IMR-90 (cell line): ENCODE measurements around the gene SEC23A. TPM values are rescaled to one million over a fixed set of nuclear protein-coding genes. Genes with fewer than 3 reads are reported as not detected.

ENCODE experiments used
- ATAC-seq: fragments of 200-7000 bp; cut with Tn5 transposase; 2 replicates; pipeline ENCODE4 v1.9.1; 2020; ENCODE audit warnings: low read depth, mild to moderate bottlenecking, moderate library complexity
- BruUV-seq: library from RNA; stranded (reverse); fragments of 400-500 nt; replicated peaks from 2 replicates; lab custom pipeline; 2021; lab: Mats Ljungman, UMichigan
- CTCF ChIA-PET: fragments of 300-600 bp; formaldehyde crosslinking; extraction: SDS; loops from one replicate; lab custom pipeline; 2021; ENCODE audit warnings: antibody characterized with exemption; lab: Yijun Ruan, JAX
- POLR2A ChIA-PET: fragments of 300-600 bp; sonication (Branson Sonifier 250); formaldehyde crosslinking; loops from one replicate; lab custom pipeline; 2022; ENCODE audit warnings: antibody characterized with exemption; ENCODE audit not compliant: unreplicated experiment; lab: Charles Lee
- DNase-seq: peaks from one replicate; pipeline ENCODE4 v3.0.0; 2013
- H2AFZ ChIP-seq: replicated peaks from 2 replicates; pipeline ENCODE3; 2013; ENCODE audit warnings: low read length, mild to moderate bottlenecking; ENCODE audit not compliant: poor library complexity
- H2AK5ac ChIP-seq: 2 replicates; pipeline ENCODE4 v1.6.1; 2013; ENCODE audit warnings: low read depth, low read length, inconsistent platforms
- H2AK9ac ChIP-seq: replicated peaks from 2 replicates; pipeline ENCODE3; 2013; ENCODE audit warnings: mild to moderate bottlenecking, low read depth, low read length, moderate library complexity; ENCODE audit not compliant: poor library complexity
- H2BK120ac ChIP-seq: 2 replicates; pipeline ENCODE4 v1.6.1; 2013; ENCODE audit warnings: low read depth, low read length, inconsistent platforms
- H2BK15ac ChIP-seq: 3 replicates; pipeline ENCODE4 v1.6.1; 2013; ENCODE audit warnings: low read depth, low read length, inconsistent platforms
- H2BK20ac ChIP-seq: 2 replicates; pipeline ENCODE4 v1.6.1; 2013; ENCODE audit warnings: low read depth, mild to moderate bottlenecking, inconsistent platforms, low read length, moderate library complexity
- H2BK5ac ChIP-seq: 2 replicates; pipeline ENCODE4 v1.6.1; 2013; ENCODE audit warnings: mild to moderate bottlenecking, low read depth, low read length, inconsistent platforms; ENCODE audit not compliant: poor library complexity, severe bottlenecking
- H3K14ac ChIP-seq: replicated peaks from 2 replicates; pipeline ENCODE4 v1.6.1; 2013; ENCODE audit warnings: low read depth, low read length, inconsistent platforms
- H3K18ac ChIP-seq: 2 replicates; pipeline ENCODE4 v1.6.1; 2013; ENCODE audit warnings: low read depth, low read length, control low read depth
- H3K23ac ChIP-seq: 2 replicates; pipeline ENCODE4 v1.6.1; 2013; ENCODE audit warnings: low read depth, low read length, inconsistent platforms
- H3K27ac ChIP-seq: 2 replicates; pipeline ENCODE4 v1.5.1; 2013; ENCODE audit warnings: mild to moderate bottlenecking, control low read depth, low read length; ENCODE audit not compliant: insufficient read depth
- H3K27me3 ChIP-seq: 2 replicates; pipeline ENCODE4 v1.6.1; 2013; ENCODE audit warnings: low read length; ENCODE audit not compliant: control insufficient read depth, insufficient read depth
- H3K36me3 ChIP-seq: 2 replicates; pipeline ENCODE4 v1.6.1; 2013; ENCODE audit warnings: low read length, mixed read lengths; ENCODE audit not compliant: control insufficient read depth, insufficient read depth
- H3K4ac ChIP-seq: 2 replicates; pipeline ENCODE4 v1.6.1; 2013; ENCODE audit warnings: low read depth, low read length, inconsistent platforms
- H3K4me1 ChIP-seq: 2 replicates; pipeline ENCODE4 v1.6.1; 2013; ENCODE audit warnings: low read length, mixed read lengths; ENCODE audit not compliant: control insufficient read depth, insufficient read depth
- H3K4me2 ChIP-seq: 2 replicates; pipeline ENCODE4 v1.6.1; 2013; ENCODE audit warnings: low read depth, mild to moderate bottlenecking, control low read depth, low read length, moderate library complexity
- H3K4me3 ChIP-seq: 2 replicates; pipeline ENCODE4 v1.5.1; 2013; ENCODE audit warnings: low read depth, mild to moderate bottlenecking, control low read depth, low read length, moderate library complexity; ENCODE audit not compliant: insufficient read depth
- H3K56ac ChIP-seq: 2 replicates; pipeline ENCODE4 v1.6.1; 2013; ENCODE audit warnings: low read length, inconsistent platforms; ENCODE audit not compliant: insufficient read depth; ENCODE audit errors: extremely low read depth
- H3K79me1 ChIP-seq, 2 experiments: 2 replicates each; pipeline ENCODE4 v1.6.1; 2013; ENCODE audit warnings: low read length in 2 of 2, inconsistent platforms in 1 of 2, low read depth in 1 of 2
- H3K9ac ChIP-seq: 2 replicates; pipeline ENCODE4 v1.6.1; 2013; ENCODE audit warnings: low read depth, low read length, control low read depth
- H3K9me1 ChIP-seq: 2 replicates; pipeline ENCODE4 v1.6.1; 2013; ENCODE audit warnings: low read length, inconsistent platforms; ENCODE audit not compliant: insufficient read depth
- H3K9me3 ChIP-seq: 2 replicates; pipeline ENCODE4 v1.6.1; 2013; ENCODE audit warnings: low read length; ENCODE audit not compliant: control insufficient read depth, insufficient read depth
- H4K20me1 ChIP-seq: 2 replicates; pipeline ENCODE4 v1.6.1; 2013; ENCODE audit warnings: low read length, inconsistent platforms; ENCODE audit not compliant: insufficient read depth
- H4K5ac ChIP-seq: 2 replicates; pipeline ENCODE4 v1.6.1; 2013; ENCODE audit warnings: mild to moderate bottlenecking, low read depth, low read length, control low read depth
- H4K8ac ChIP-seq, 2 experiments: 2 replicates each; pipeline ENCODE4 v1.6.1; 2013; ENCODE audit warnings: low read depth in 2 of 2, low read length in 2 of 2, control low read depth in 1 of 2, inconsistent platforms in 1 of 2
- H4K91ac ChIP-seq: 2 replicates; pipeline ENCODE4 v1.6.1; 2013; ENCODE audit warnings: low read depth, low read length, inconsistent platforms; ENCODE audit not compliant: insufficient read depth
- BHLHE40 ChIP-seq: fragments of 150-350 bp; IDR thresholded peaks from 2 replicates; pipeline ENCODE4 v1.6.1; 2016; ENCODE audit warnings: mild to moderate bottlenecking, low read depth, low read length
- CEBPB ChIP-seq: IDR thresholded peaks from 2 replicates; pipeline ENCODE4 v1.6.1; 2012; ENCODE audit warnings: low read depth, low read length, improper control_type of control experiment
- CHD1 ChIP-seq: IDR thresholded peaks from 2 replicates; pipeline ENCODE4 v1.6.1; 2012; ENCODE audit warnings: low read depth, low read length, improper control_type of control experiment
- FOS ChIP-seq: fragments of 150-350 bp; IDR thresholded peaks from 2 replicates; pipeline ENCODE4 v1.6.1; 2016; ENCODE audit warnings: low read depth, low read length
- MAFK ChIP-seq: IDR thresholded peaks from 2 replicates; pipeline ENCODE4 v1.6.1; 2012; ENCODE audit warnings: low read depth, low read length, improper control_type of control experiment
- MAZ ChIP-seq: IDR thresholded peaks from 2 replicates; pipeline ENCODE4 v1.6.1; 2012; ENCODE audit warnings: low read depth, mild to moderate bottlenecking, low read length, improper control_type of control experiment, moderate library complexity, borderline replicate concordance
- MXI1 ChIP-seq: IDR thresholded peaks from 2 replicates; pipeline ENCODE4 v1.6.1; 2012; ENCODE audit warnings: low read depth, mild to moderate bottlenecking, low read length, moderate library complexity, borderline replicate concordance
- NFE2L2 ChIP-seq: fragments of 150-350 bp; IDR thresholded peaks from 2 replicates; pipeline ENCODE4 v1.6.1; 2016; ENCODE audit warnings: low read depth, mild to moderate bottlenecking, low read length
- POLR2A ChIP-seq: IDR thresholded peaks from 2 replicates; pipeline ENCODE4 v1.6.1; 2012; ENCODE audit warnings: mild to moderate bottlenecking, low read depth, low read length
- RAD21 ChIP-seq: IDR thresholded peaks from 2 replicates; pipeline ENCODE4 v1.6.1; 2012; ENCODE audit warnings: low read length, improper control_type of control experiment
- RCOR1 ChIP-seq: IDR thresholded peaks from 2 replicates; pipeline ENCODE4 v1.6.1; 2012; ENCODE audit warnings: mild to moderate bottlenecking, low read length, improper control_type of control experiment; ENCODE audit not compliant: insufficient replicate concordance
- RFX5 ChIP-seq: IDR thresholded peaks from 2 replicates; pipeline ENCODE4 v1.8.0; 2012; ENCODE audit warnings: low read depth, mild to moderate bottlenecking, low read length, moderate library complexity
- SMC3 ChIP-seq: fragments of 150-350 bp; IDR thresholded peaks from 2 replicates; pipeline ENCODE4 v1.6.1; 2016; ENCODE audit warnings: low read depth, mild to moderate bottlenecking, antibody characterized with exemption, low read length, moderate library complexity
- WGBS, 2 experiments: methylation state at CpG; one replicate each; pipeline versions ENCODE4 v1.1.5 to v1.1.7; 2013; ENCODE audit warnings: missing lambda C conversion rate in 2 of 2; ENCODE audit not compliant: insufficient read length in 1 of 2; ENCODE audit errors: extremely low coverage in 2 of 2; 5-methylcytosine and 5-hydroxymethylcytosine counted together
- dilution Hi-C: fragments of 300-500 bp; cut with HindIII; formaldehyde crosslinking; loops from one replicate; pipeline ENCODE4 v1.14.3; 2018; ENCODE audit warnings: low sequenced_read_pairs; ENCODE audit not compliant: unreplicated experiment
- in situ Hi-C: fragments of 300-500 bp; cut with MboI; formaldehyde crosslinking; loops from 3 replicates; pipeline ENCODE4 v1.14.3; 2019; ENCODE audit warnings: low sequenced_read_pairs, inconsistent platforms, mixed read lengths
- intact Hi-C: fragments of 100-400 bp; cut with micrococcal nuclease; formaldehyde crosslinking; loops from 2 replicates; pipeline ENCODE4 v1.10.0; 2022
- polyA plus RNA-seq, 3 experiments: library from polyadenylated mRNA; depleted of rRNA; stranded (reverse); fragments of >200 nt; gene quantifications; 2 replicates each; pipeline ENCODE4 v1.2.3, GENCODE V29; 2012; ENCODE audit warnings: low replicate concordance in 1 of 3
- total RNA-seq: library from RNA; depleted of rRNA; stranded (reverse); fragments of >200 nt; gene quantifications from 2 replicates; pipeline ENCODE4 v1.2.3, GENCODE V29; 2012
- TF ChIP-seq, protein P1 (sequence below): conservative IDR thresholded peaks from 2 replicates; pipeline ENCODE4 v1.5.1; 2012; ENCODE audit warnings: mild to moderate bottlenecking, low read depth, low read length, improper control_type of control experiment
- TF ChIP-seq, protein P2 (sequence below): fragments of 150-350 bp; IDR thresholded peaks from 2 replicates; pipeline ENCODE4 v1.6.1; 2016; ENCODE audit warnings: low read depth, mild to moderate bottlenecking, low read length, moderate library complexity, borderline replicate concordance
- TF ChIP-seq, protein P3 (sequence below): fragments of 150-350 bp; IDR thresholded peaks from 2 replicates; pipeline ENCODE4 v1.6.1; 2017; ENCODE audit warnings: mild to moderate bottlenecking, antibody characterized with exemption, low read length, low read depth

Gene SEC23A
- total and polyA plus RNA-seq, 2 of the 4 experiments (the other 2 are of a cell fraction): 141 to 609 TPM

DNA sequence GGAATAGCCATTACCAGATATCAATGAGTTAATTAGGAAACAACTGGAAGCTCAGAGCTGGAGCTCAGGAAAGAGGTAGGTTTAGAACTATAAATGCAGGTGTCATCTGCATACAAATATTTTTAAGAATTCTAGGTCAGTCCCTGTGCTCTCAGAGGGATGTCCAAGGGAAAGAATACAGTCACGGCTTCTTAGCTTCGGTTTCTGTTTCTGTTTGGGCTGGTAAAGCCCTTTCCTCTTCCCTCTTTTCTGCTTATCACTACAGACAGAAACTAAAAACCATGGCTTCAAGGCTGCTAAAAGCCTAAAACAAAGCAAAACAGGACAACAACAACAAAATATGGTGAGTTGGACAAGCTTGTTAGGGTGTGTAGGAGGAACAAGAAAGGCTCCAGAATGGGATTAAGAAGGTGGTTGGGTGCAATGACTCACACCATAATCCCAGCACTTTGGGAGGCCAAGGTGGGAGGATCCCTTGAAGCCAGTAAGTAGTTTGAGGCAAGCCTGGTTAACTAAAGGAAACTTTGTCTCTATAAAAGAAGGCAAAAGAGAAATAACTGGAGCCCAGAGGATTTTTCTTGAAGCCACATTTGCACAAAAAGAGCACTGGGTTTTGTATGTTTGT lies 113.0 kb downstream of the SEC23A start:
- Histone ChIP-seq H2BK15ac (no peak overlapping the region), H3K79me1 (no peaks in the 10 kb centered on the region), H3K18ac (no peak overlapping the region), H3K27me3 (no peaks in the 10 kb centered on the region), H3K9me3 (no peaks in the 10 kb centered on the region), H3K4ac (no peak overlapping the region), H2AK9ac (no peak overlapping the region), H2AFZ (no peak overlapping the region), H3K9ac (no peak overlapping the region), H4K5ac (no peak overlapping the region), H3K4me1 (no peaks in the 10 kb centered on the region), H4K8ac (no peak overlapping the region), H2AK5ac (no peak overlapping the region), H2BK5ac (no peak overlapping the region), H3K27ac (no peak overlapping the region), H2BK120ac (no peak overlapping the region), H3K36me3 (no peaks in the 10 kb centered on the region), H3K4me3 (no peak overlapping the region), H3K23ac (no peak overlapping the region), H3K14ac (no peak overlapping the region), H2BK20ac (no peak overlapping the region), H3K4me2 (no peak overlapping the region; the same call in 1 of the 2 replicates), H4K91ac (no peak overlapping the region), H3K9me1 (no peaks in the 10 kb centered on the region), H4K20me1 (no peaks in the 10 kb centered on the region), H3K56ac (no peak overlapping the region)
- CTCF ChIA-PET: no interaction called here
- in situ Hi-C loops (no loop called here), dilution Hi-C loops (no loop called here), intact Hi-C loops (no loop called here)
- BruUV-seq: no TSS peak
- POLR2A ChIA-PET: no interaction called here
- no peak for DNase-seq
- TF ChIP-seq RCOR1: no peak
- no peak for TF ChIP-seq FOS
- no peak for TF ChIP-seq SMC3
- TF ChIP-seq, protein P1, sequence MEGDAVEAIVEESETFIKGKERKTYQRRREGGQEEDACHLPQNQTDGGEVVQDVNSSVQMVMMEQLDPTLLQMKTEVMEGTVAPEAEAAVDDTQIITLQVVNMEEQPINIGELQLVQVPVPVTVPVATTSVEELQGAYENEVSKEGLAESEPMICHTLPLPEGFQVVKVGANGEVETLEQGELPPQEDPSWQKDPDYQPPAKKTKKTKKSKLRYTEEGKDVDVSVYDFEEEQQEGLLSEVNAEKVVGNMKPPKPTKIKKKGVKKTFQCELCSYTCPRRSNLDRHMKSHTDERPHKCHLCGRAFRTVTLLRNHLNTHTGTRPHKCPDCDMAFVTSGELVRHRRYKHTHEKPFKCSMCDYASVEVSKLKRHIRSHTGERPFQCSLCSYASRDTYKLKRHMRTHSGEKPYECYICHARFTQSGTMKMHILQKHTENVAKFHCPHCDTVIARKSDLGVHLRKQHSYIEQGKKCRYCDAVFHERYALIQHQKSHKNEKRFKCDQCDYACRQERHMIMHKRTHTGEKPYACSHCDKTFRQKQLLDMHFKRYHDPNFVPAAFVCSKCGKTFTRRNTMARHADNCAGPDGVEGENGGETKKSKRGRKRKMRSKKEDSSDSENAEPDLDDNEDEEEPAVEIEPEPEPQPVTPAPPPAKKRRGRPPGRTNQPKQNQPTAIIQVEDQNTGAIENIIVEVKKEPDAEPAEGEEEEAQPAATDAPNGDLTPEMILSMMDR: no peak
- TF ChIP-seq NFE2L2: no peak
- TF ChIP-seq CEBPB: no peak
- TF ChIP-seq POLR2A: no peak
- no peak for TF ChIP-seq RFX5
- TF ChIP-seq MXI1: no peak
- no peak for TF ChIP-seq RAD21
- no peak for TF ChIP-seq MAZ
- no peak for TF ChIP-seq MAFK
- TF ChIP-seq, protein P2, sequence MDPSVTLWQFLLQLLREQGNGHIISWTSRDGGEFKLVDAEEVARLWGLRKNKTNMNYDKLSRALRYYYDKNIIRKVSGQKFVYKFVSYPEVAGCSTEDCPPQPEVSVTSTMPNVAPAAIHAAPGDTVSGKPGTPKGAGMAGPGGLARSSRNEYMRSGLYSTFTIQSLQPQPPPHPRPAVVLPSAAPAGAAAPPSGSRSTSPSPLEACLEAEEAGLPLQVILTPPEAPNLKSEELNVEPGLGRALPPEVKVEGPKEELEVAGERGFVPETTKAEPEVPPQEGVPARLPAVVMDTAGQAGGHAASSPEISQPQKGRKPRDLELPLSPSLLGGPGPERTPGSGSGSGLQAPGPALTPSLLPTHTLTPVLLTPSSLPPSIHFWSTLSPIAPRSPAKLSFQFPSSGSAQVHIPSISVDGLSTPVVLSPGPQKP: no peak
- no peak for TF ChIP-seq CHD1
- TF ChIP-seq, protein P3, sequence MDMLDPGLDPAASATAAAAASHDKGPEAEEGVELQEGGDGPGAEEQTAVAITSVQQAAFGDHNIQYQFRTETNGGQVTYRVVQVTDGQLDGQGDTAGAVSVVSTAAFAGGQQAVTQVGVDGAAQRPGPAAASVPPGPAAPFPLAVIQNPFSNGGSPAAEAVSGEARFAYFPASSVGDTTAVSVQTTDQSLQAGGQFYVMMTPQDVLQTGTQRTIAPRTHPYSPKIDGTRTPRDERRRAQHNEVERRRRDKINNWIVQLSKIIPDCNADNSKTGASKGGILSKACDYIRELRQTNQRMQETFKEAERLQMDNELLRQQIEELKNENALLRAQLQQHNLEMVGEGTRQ: no peak
- TF ChIP-seq BHLHE40: no peak
- ATAC-seq: no peak
- no CpG with 5 or more reads among the region's 2 CpGs for WGBS, 2 experiments
